Measurements from ENCODE around the gene NKIRAS1.
A peak's percentile ranks its signal among the peaks of the same experiment; 100 is the strongest.

- TF ChIP-seq CTCF (conservative IDR thresholded peaks at IDR 0.05) (peak; percentile 85), ZFX (IDR thresholded peaks at IDR 0.05) (no peak)
Observed at GRCh38 chr3:23888617-23889228, 28.1 kb downstream of the NKIRAS1 start.

Data from C4-2B (cell line).